T-cell (primary cell): ENCODE measurements around the gene ZSCAN9. TPM values are rescaled to one million over a fixed set of nuclear protein-coding genes. Genes with fewer than 3 reads are reported as not detected.

ENCODE experiments used
- ATAC-seq, 4 experiments: fragments of 200-7000 bp in 3 of 4; fragments of 150-1000 bp in 1 of 4; cut with Tn5 transposase; replicated peaks in 1 of 4; 1 replicate in 3 of 4; 2 replicates in 1 of 4; pipeline ENCODE4 v1.10.0; 2021; ENCODE audit warnings: moderate library complexity in 3 of 4, mild to moderate bottlenecking in 2 of 4, moderate number of reproducible peaks in 1 of 4
- CTCF ChIA-PET, 2 donors: fragments of 300-600 bp; sonication (Branson Sonifier 250); formaldehyde crosslinking; loops; one replicate each; lab custom pipeline; 2022; ENCODE audit warnings: antibody characterized with exemption in 2 of 2; lab: Charles Lee
- POLR2A ChIA-PET, 2 donors: fragments of 300-600 bp; sonication (Branson Sonifier 250); formaldehyde crosslinking; loops; one replicate each; lab custom pipeline; 2022; ENCODE audit warnings: antibody characterized with exemption in 2 of 2; lab: Charles Lee
- DNase-seq, 35 experiments: peaks; one replicate each; pipeline versions ENCODE4 v3.0.0 to v3.0.0-alpha.2; 2013 to 2023
- H3K27ac ChIP-seq: one replicate; pipeline ENCODE4 v1.5.1; 2013; ENCODE audit warnings: low read length
- H3K27me3 ChIP-seq, 2 experiments: replicated peaks in 1 of 2; 1 replicate in 1 of 2; 2 replicates in 1 of 2; pipeline versions ENCODE4 v1.6.1 to v1.7.0; 2013; ENCODE audit warnings: low read length in 1 of 2, mixed read lengths in 1 of 2; ENCODE audit not compliant: control insufficient read depth in 2 of 2, insufficient read depth in 2 of 2; ENCODE audit errors: extremely low read depth in 1 of 2
- H3K36me3 ChIP-seq, 2 donors: 1 replicate in 1 of 2; 2 replicates in 1 of 2; pipeline versions ENCODE4 v1.6.1 to v1.7.0; 2013; ENCODE audit warnings: low read length in 1 of 2; ENCODE audit not compliant: control insufficient read depth in 2 of 2, insufficient read depth in 1 of 2; ENCODE audit errors: extremely low read depth in 1 of 2
- H3K4me1 ChIP-seq, 2 experiments: 1 replicate in 1 of 2; 2 replicates in 1 of 2; pipeline versions ENCODE4 v1.6.1 to v1.7.0; 2013; ENCODE audit warnings: low read length in 2 of 2, mixed read lengths in 1 of 2; ENCODE audit not compliant: insufficient read depth in 2 of 2, control insufficient read depth in 1 of 2; ENCODE audit errors: extremely low read depth in 1 of 2
- H3K4me3 ChIP-seq, 2 donors: 1 replicate in 1 of 2; 2 replicates in 1 of 2; pipeline versions ENCODE4 v1.5.1 to v1.7.0; 2013; ENCODE audit warnings: mild to moderate bottlenecking in 2 of 2, low read length in 1 of 2, moderate library complexity in 1 of 2; ENCODE audit not compliant: control insufficient read depth in 1 of 2; ENCODE audit errors: extremely low read depth in 1 of 2
- H3K9me3 ChIP-seq: 2 replicates; pipeline ENCODE4 v1.7.0; 2013
- H3K27ac Mint-ChIP-seq, 2 donors: one replicate each; pipeline ENCODE4 v1.8.0; 2020 to 2021; ENCODE audit warnings: mild to moderate bottlenecking in 2 of 2, mixed read lengths in 2 of 2
- H3K27me3 Mint-ChIP-seq, 2 donors: one replicate each; pipeline ENCODE4 v1.8.0; 2021 to 2022; ENCODE audit warnings: mixed read lengths in 2 of 2
- H3K36me3 Mint-ChIP-seq: one replicate; pipeline ENCODE4 v1.8.0; 2021; ENCODE audit warnings: mixed read lengths
- H3K4me1 Mint-ChIP-seq, 3 donors: one replicate each; pipeline ENCODE4 v1.8.0; 2020 to 2022; ENCODE audit warnings: mixed read lengths in 3 of 3, mild to moderate bottlenecking in 1 of 3
- H3K4me3 Mint-ChIP-seq, 3 donors: one replicate each; pipeline ENCODE4 v1.8.0; 2020 to 2022; ENCODE audit warnings: mild to moderate bottlenecking in 3 of 3, mixed read lengths in 3 of 3, moderate library complexity in 3 of 3
- H3K9me3 Mint-ChIP-seq, 3 donors: one replicate each; pipeline ENCODE4 v1.8.0; 2020 to 2022; ENCODE audit warnings: mixed read lengths in 3 of 3
- WGBS: methylation state at CpG from one replicate; pipeline ENCODE4 v1.1.5; 2013; ENCODE audit warnings: missing lambda C conversion rate; ENCODE audit not compliant: insufficient coverage; 5-methylcytosine and 5-hydroxymethylcytosine counted together
- total RNA-seq, 35 experiments: library from RNA in 6 of 35; stranded (reverse) in 6 of 35; fragments of 120-200 nt in 1 of 35; gene quantifications; one replicate each; pipeline versions ENCODE4 v1.2.1 to v1.2.4 and lab custom pipeline; 2013 to 2026

ZSCAN9 gene
- total RNA-seq, 5 donors from 2014 or later (not counting 1 experiment from before 2014, with no cell fraction given) = 1.5 to 4.2 (median 3.0) TPM

DNA sequence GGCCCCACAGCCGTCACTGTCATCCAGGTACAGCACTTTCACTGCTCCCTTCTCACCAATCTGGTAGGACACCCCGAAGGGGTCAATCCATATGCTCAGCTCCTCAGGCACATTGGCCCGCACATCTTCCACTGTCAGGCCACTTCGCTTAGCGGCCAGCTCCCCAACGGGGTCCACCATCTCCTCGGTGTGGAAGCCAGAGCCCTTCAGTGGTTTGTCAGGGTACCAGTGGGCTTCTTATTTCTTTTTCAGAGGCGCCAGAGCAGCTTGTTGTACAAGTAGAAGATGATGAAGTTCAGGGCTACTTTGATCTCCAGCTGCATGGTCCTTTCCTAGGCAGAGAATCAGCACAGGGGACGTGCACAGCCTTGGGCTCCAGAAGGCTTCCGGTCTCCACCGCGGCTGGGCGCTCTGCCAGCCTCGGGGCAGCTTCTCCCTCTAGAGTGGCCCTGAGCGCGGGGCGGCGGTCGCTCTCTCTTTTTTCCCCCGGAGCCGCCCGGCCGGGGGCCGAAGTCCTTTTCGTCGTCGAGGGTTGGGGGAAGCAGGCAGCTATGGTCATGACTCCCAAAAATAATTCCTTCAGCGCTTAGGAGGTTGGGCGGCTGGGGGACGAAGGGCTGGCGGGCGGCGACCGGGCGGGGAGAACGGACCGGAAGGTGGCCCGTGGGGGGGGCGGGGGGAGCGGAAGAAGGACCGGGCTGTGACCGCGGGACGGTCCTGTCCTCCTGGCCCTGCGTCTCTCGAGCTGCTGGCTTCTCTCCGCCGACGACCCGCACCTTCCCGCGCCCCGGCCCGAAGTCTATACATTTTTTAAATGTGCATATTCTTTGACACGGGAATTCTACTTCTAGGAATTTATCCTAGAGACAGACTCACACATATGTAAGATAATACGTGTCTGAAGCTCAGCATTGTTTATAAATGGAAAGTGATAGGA is 6.5 kb upstream of the ZSCAN9 start:
- H3K27ac Mint-ChIP-seq = no peak overlapping the region
- peaks cover 0 to 11% of the 10 kb centered on the region in 2 experiments for H3K4me1 ChIP-seq
- no peaks in the 10 kb centered on the region for H3K9me3 Mint-ChIP-seq
- no peak overlapping the region for H3K27ac ChIP-seq
- CTCF ChIA-PET = interaction anchor here in 1 of 2 donors (0.8 kb wide), 1 partner anchor 49 kb away, joined by 3 read pairs; no protein-coding TSS in a partner anchor
- POLR2A ChIA-PET = interaction anchor here (0.5 to 0.6 kb wide), 2 partner anchors 218 to 996 kb away, joined by 3 to 5 read pairs; no protein-coding TSS in a partner anchor
- peak; percentile 42 to 61 (median 52) for ATAC-seq
- peak overlapping the region; percentile 60 to 70 (median 62) for H3K4me3 Mint-ChIP-seq
- no peaks in the 10 kb centered on the region for H3K36me3 ChIP-seq
- H3K4me3 ChIP-seq = peak overlapping the region; percentile 43 to 56
- peaks cover 14 to 52% of the 10 kb centered on the region in 2 experiments for H3K27me3 ChIP-seq
- no peaks in the 10 kb centered on the region for H3K36me3 Mint-ChIP-seq
- peaks cover 6 to 15% (median 7%) of the 10 kb centered on the region in 3 donors for H3K4me1 Mint-ChIP-seq
- H3K27me3 Mint-ChIP-seq = peaks cover 65 to 90% of the 10 kb centered on the region in 2 donors
- peaks cover 2% of the 10 kb centered on the region for H3K9me3 ChIP-seq
- 14% methylated on average over 31 of the region's 56 CpGs for WGBS
- peak in 10 of 35 experiments; percentile 15 to 47 (median 24) for DNase-seq

DNA sequence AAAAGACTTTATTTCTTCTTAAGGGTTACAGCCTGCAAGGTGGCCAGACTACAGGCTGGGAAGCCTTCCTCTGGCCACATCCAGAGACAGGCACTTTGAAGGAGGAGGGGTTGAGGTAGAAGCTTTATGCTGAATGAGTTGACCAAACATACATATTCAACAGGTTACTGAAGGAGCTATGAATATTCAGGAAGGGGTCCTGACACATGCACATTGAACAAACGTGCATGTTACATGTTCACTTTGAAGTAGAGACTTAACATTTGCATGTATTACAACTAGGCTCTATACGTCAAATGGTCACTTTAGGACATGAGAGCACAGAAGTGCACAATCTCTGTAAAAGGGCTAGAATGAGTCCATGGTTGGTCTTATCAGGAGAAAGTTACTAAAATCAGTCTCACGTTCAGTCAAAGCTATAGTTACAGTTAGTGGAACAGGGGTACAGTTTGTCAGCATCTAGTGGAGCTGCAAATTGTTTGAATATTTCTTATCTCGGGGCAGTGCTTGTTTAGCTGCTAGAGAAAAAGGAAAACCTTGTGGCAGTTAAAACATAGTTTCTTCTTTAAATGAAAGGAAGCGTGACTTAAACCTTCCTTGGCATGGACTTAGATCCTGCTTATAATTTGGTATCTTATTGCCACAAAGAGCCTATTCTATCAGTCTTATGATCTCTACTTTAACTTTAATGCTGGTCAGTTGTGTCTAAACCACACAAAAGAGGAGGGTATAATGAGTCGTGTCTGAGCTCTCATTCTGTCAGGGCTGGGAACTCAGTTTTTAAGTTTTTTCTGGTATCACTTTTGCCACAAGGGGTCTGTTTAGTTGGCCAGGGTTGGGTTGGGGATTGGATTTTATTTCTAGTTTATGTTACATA is 4.6 kb upstream of the ZSCAN9 start:
- Histone ChIP-seq H3K36me3 (no peaks in the 10 kb centered on the region), H3K9me3 (peaks cover 2% of the 10 kb centered on the region), H3K27me3 (peaks cover 6 to 61% of the 10 kb centered on the region in 2 experiments), H3K4me1 (peaks cover 9 to 22% of the 10 kb centered on the region in 2 experiments), H3K4me3 (no peak overlapping the region), H3K27ac (no peak overlapping the region)
- Mint-ChIP-seq H3K36me3 (no peaks in the 10 kb centered on the region), H3K9me3 (no peaks in the 10 kb centered on the region), H3K27ac (peak overlapping the region in 1 of 2 donors; percentile 40), H3K4me3 (no peak overlapping the region), H3K27me3 (peaks cover 62 to 87% of the 10 kb centered on the region in 2 donors), H3K4me1 (peaks cover 11 to 25% (median 17%) of the 10 kb centered on the region in 3 donors)
- 54% methylated on average over 2 of the region's 6 CpGs for WGBS
- ChIA-PET POLR2A (no interaction called here), CTCF (interaction anchor here in 1 of 2 donors (0.8 kb wide), 1 partner anchor 15 kb away, joined by 3 read pairs; no protein-coding TSS in a partner anchor)
- no peak for DNase-seq
- no peak for ATAC-seq

DNA sequence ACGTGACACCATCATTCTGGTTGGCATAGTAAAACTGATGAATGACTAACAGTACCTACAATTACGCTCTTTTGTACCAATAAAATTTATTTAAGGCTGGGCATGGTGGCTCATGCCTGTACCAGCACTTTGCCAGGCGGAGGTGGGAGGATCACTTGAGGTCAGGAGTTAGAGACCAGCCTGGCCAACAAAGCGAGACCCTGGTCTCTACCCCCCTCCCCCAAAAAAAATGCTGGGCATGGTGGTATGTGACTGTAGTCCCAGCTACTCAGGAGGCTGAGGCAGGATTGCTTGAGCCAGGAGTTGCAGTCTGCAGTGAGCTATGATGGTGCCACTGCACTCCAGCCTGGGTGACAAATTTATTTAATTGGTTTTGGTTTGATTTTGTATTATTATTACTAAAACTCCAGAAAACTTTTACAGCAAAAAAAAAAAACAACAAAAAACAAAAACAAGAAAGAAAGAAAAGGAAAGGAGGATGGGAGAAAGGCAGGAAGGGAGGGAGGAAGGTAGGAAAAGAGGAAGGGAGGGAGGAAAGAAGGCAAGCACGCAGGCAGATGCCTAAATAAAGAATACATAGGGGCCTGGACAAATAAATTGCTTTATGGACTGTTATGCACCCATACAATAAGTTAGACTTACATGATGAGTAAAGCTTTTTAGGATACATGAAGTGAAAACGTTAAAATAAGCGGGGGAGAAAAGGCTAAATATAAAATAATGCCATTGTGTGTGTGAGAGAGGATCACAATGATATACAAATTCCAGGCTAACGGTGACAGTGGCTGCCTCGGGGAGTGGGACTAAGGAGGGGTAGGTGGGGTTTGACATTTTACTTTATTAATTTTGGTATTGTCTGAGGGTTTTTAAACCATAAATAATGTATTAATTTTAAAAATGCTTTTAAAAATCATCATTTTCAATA is 682 bp upstream of the ZSCAN9 start:
- H3K4me3 Mint-ChIP-seq = peak overlapping the region; percentile 76 to 86 (median 80)
- H3K27ac Mint-ChIP-seq = peak overlapping the region in 1 of 2 donors; percentile 17

DNA sequence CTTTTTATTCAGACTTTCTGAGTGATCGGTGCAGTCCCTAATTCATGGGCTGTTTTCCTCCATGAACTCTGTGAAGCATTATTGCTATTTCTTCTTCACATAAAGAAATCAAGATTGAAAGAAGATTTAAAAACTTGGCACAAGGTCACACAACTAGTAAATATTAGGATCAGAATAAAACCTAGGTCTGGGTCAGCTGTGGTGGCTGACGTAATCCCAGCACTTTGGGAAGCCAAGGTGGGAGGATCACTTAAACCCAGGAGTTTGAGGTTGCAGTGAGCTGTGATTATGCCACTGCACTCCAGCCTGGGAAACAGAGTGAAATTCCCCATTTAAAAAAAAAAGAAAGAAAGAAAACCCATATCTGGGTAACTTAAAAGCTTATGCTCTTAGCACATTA is 1.4 kb downstream of the ZSCAN9 start:
- H3K36me3 ChIP-seq = peaks cover 0 to 11% of the 10 kb centered on the region in 2 donors
- H3K27me3 Mint-ChIP-seq = peaks cover 26 to 35% of the 10 kb centered on the region in 2 donors
- no peak for ATAC-seq
- H3K9me3 ChIP-seq = no peaks in the 10 kb centered on the region
- H3K27ac ChIP-seq = no peak overlapping the region
- H3K4me3 ChIP-seq = no peak overlapping the region
- peaks cover 4% of the 10 kb centered on the region for H3K36me3 Mint-ChIP-seq
- peaks cover 10 to 16% of the 10 kb centered on the region in 2 experiments for H3K4me1 ChIP-seq
- WGBS = no CpG with 5 or more reads among the region's 2 CpGs
- H3K27ac Mint-ChIP-seq = no peak overlapping the region
- POLR2A ChIA-PET = interaction anchor here in 1 of 2 donors (0.6 to 0.7 kb wide), 2 partner anchors 83 to 88 kb away, joined by 3 read pairs; no protein-coding TSS in a partner anchor
- peaks cover 5 to 21% of the 10 kb centered on the region in 2 experiments for H3K27me3 ChIP-seq
- H3K4me3 Mint-ChIP-seq = no peak overlapping the region
- CTCF ChIA-PET = no interaction called here
- peaks cover 9 to 13% (median 10%) of the 10 kb centered on the region in 3 donors for H3K4me1 Mint-ChIP-seq
- no peaks in the 10 kb centered on the region for H3K9me3 Mint-ChIP-seq
- DNase-seq = no peak

More for the DNA sequence above, 682 bp upstream of the ZSCAN9 start:
- Mint-ChIP-seq H3K9me3 (no peaks in the 10 kb centered on the region), H3K27me3 (peaks cover 39 to 53% of the 10 kb centered on the region in 2 donors), H3K4me1 (peaks cover 9 to 13% (median 10%) of the 10 kb centered on the region in 3 donors), H3K36me3 (peaks cover 4% of the 10 kb centered on the region)
- H3K9me3 ChIP-seq = peaks cover 2% of the 10 kb centered on the region
- peaks cover 0 to 9% of the 10 kb centered on the region in 2 donors for H3K36me3 ChIP-seq
- 73% methylated on average over 3 of the region's 9 CpGs for WGBS
- POLR2A ChIA-PET = no interaction called here
- no peak for DNase-seq
- H3K27me3 ChIP-seq = peaks cover 6 to 27% of the 10 kb centered on the region in 2 experiments
- CTCF ChIA-PET = interaction anchor here in 1 of 2 donors (0.7 kb wide), 1 partner anchor 132 kb away, joined by 3 read pairs; no protein-coding TSS in a partner anchor
- no peak overlapping the region for H3K27ac ChIP-seq
- peaks cover 10 to 16% of the 10 kb centered on the region in 2 experiments for H3K4me1 ChIP-seq
- H3K4me3 ChIP-seq = peak overlapping the region; percentile 70 to 79
- ATAC-seq = no peak

DNA sequence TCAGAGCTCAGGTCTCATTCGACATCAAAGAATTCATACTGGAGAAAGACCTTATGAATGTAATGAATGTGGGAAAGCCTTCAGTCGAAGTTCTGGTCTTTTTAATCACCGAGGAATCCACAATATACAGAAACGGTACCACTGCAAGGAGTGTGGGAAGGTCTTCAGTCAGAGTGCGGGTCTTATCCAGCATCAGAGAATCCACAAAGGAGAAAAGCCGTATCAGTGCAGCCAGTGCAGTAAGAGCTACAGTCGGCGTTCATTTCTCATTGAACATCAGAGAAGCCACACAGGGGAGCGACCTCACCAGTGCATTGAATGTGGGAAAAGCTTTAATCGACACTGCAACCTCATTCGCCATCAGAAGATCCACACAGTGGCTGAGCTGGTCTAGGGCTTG is 7.7 kb downstream of the ZSCAN9 start:
- H3K27ac Mint-ChIP-seq = peak overlapping the region in 1 of 2 donors; percentile 7
- ATAC-seq (no peak), DNase-seq (no peak)
- Histone ChIP-seq H3K36me3 (peaks cover 0 to 11% of the 10 kb centered on the region in 2 donors), H3K9me3 (no peaks in the 10 kb centered on the region), H3K27me3 (no peaks in the 10 kb centered on the region), H3K27ac (no peak overlapping the region), H3K4me1 (no peaks in the 10 kb centered on the region), H3K4me3 (no peak overlapping the region)
- peaks cover 8 to 12% of the 10 kb centered on the region in 2 donors for H3K27me3 Mint-ChIP-seq
- WGBS = 100% methylated on average over 2 of the region's 11 CpGs
- no peaks in the 10 kb centered on the region for H3K9me3 Mint-ChIP-seq
- ChIA-PET CTCF (no interaction called here), POLR2A (no interaction called here)
- no peak overlapping the region for H3K4me3 Mint-ChIP-seq
- peaks cover 10% of the 10 kb centered on the region for H3K36me3 Mint-ChIP-seq
- no peaks in the 10 kb centered on the region for H3K4me1 Mint-ChIP-seq
